OCI-M2 (cell line): ENCODE measurements around the gene BCL2L1.
A peak's percentile ranks its signal among the peaks of the same experiment; 100 is the strongest.
"Not testable (repeated sequence)": the region's sequence is repeated elsewhere in the genome, so short reads cannot be mapped to it uniquely, and the experiment has no call there.

ENCODE experiments used
- DNase-seq: peaks from one replicate; lab custom pipeline; 2025; ENCODE audit not compliant: unreplicated experiment; lab: John Stamatoyannopoulos, UW

BCL2L1 gene

GRCh38 chr20:31677553-31678260 lies 45.0 kb downstream of the BCL2L1 start:
- no peak for DNase-seq

GRCh38 chr20:31676609-31676989 lies 46.1 kb downstream of the BCL2L1 start:
- DNase-seq, result no peak

DNA sequence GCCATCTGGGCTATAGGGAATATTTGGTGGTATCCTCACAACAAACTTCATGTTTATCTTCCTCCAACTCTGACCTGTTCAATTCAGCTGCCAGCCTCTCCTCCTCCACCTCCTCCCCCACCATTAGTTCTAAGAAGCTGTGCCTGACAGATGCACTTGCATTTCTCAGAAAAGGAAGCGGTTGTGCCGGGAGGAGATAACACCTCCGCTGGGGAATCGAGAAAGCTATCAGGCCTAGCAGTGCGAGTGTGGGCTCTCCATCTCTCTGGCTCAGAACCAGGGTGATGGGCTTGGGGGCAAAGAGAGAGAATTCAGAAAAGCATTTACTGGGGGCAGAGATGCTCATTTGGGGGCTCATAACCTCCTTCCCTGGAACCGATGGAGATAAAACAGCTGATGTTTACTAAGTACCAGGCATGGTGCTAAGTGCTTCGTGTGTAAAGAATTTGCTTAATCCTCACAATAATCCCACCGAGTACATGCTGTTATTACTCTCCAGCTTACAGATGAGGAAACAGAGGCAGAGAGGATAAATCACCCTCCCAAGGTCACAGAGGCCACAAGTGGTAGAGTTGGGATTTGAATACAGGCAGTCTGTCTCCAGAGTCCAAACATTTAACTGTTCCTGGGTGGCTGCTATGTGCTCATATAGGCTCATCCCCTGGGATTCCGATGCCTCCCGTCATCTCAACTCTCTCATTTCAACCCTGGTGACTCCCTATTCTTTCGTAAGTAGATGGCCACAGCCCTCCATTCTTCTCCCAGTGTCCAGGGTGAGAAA lies 46.6 kb downstream of the BCL2L1 start:
- peak; percentile 91 for DNase-seq

- peak; percentile 96 for DNase-seq
Measured at GRCh38 chr20:31674895-31675827, 47.5 kb downstream of the BCL2L1 start.

DNA sequence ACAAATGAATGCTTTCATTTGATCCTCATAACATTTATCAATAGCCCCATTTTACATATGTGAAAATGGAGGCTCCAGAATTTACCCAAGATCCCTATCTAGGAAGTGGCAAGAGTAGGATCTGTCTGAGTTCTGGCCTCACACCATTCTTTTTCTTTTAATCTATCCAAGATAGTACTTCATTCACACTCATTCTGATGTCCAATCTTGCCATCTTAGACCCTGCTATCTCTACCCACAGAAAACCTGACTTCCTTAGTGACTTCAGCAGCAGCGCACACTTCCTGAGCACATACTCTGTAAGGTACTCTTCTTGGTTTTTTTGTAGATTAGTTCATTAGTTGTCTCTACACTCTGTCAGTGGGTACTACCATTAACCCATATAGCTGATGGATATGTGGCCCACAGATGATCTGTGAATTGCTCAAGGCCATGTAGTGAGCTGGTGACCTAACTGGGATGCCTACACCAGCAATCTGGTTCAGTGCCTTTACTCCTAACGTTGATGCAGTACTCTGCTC lies 48.7 kb downstream of the BCL2L1 start:
- no peak for DNase-seq

- no peak for DNase-seq
Measured at GRCh38 chr20:31673435-31673834, 49.2 kb downstream of the BCL2L1 start.

- no peak for DNase-seq
Measured at GRCh38 chr20:31671324-31671723, 51.3 kb downstream of the BCL2L1 start.

- no peak for DNase-seq
Measured at GRCh38 chr20:31670371-31671228, 52.1 kb downstream of the BCL2L1 start.

DNA sequence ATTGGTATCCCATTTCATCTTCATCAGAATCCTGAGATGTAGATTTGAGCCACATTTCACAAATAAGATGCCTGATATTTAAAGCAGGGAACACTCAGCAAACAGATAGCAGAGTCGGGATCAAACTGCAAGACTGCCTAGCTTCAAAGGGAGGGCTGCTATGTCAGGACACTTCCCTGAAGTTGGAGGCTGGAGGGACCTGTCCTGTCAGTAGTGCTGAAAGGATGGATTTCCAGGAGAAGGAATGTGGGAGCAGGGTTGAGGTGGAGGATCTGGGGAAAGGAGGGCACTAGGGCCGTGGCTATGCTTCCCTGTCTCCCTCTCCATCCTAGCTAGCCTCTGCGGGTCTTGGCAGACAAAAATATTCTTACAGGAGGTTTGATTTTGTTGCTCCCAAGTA lies 52.8 kb downstream of the BCL2L1 start:
- no peak for DNase-seq

GRCh38 chr20:31668944-31669343 lies 53.7 kb downstream of the BCL2L1 start:
- not testable (repeated sequence) for DNase-seq

DNA sequence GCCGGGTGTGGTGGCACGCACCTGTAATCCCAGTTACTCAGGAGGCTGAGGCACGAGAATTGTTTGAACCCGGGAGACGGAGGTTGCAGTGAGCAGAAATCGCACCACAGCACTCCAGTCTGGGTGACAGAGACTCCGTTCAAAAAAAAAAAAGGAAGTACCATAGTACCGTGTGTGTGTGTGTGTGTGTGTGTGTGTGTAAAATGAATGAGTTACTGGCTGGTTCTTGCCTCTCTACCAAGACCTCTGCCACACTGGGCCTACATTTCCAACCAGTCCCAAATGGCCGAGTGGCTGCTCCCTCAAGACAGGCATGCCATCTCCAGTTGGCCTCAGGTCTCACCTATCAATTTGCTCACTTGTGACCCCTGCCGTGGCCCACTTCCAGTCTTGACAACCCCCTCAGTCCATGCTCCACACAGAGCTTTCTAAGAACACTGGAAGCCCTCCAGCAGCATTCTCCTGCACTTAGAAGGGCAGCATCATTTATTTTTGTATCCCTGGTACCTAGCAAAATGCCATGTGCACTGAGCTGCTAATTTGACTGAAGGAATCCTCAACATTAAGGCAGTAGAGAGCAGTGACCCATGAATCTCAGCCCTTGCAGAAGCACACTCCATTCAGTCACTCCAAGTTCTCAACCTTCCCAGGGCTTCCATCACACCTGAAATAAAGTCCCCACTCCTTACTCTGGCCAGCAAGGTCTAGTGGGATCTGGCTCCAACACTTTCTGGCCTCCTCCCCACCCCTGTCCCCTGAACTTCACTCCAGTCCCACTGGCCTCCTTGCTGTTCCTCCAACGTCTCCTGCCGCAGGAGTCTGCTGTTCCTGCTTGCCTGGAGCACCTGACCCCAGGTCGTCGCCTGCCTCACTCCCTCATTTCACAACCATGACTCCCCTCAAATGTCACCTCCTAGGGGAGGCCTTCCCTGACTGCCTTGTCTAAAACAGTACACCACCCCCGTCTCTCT lies 55.1 kb downstream of the BCL2L1 start:
- DNase-seq, result no peak

DNA sequence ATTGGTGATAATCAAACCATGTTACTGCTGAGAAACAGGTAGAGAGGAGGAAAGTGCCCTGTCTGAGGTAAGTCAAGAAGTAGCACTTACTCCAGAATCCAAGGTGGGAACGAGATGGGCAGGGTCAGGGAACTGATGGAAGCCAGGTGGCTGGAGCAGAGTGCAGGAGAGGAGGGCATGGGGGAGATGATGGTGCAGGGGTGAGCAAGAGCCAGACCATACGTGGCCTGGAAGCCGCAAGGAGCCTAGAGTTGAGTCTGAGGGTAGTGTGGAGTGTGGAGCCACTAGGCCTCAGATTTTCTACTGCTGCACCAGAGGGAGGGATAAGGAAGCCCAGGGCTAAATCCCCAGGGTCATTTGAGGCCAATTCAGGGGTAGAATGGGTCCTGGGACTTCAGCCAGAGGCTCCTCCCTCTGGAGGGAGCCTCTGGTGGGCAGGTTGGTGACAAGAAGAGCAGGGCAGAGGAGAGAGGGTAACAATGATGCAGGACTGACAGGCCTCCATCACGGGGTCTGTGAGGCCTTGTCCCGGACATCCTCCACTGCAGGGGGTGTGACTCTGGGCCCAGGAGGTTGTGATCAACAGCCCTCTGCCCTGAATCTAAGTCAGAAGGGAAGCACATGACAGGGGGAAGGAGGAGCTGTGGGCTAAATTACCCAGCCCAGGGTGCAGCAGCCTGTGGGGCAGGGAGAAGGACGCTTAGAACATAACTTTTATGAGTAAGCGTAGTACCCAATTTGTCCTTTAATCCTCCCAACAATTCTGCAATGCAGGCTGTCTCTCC lies 56.2 kb downstream of the BCL2L1 start:
- DNase-seq, result no peak

GRCh38 chr20:31665753-31666152 lies 56.9 kb downstream of the BCL2L1 start:
- no peak for DNase-seq

GRCh38 chr20:31664696-31665354 lies 57.8 kb downstream of the BCL2L1 start:
- no peak for DNase-seq

- no peak for DNase-seq
Measured at GRCh38 chr20:31663838-31664695, 58.6 kb downstream of the BCL2L1 start.

DNA sequence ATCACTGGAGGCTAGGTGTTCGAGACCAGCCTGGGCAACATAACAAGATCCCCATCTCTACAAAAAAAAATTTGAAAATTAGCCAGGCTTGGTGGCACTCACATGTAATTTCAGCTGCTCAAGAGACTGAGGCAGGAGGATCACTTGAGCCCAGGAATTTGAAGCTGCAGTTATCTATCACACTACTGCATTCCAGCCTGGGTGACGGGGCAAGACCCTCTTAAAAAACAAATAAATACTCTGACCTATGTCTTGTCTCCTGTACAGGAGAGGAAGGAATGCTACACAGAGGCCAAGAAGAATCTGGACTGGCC lies 59.2 kb downstream of the BCL2L1 start:
- DNase-seq, result no peak

DNA sequence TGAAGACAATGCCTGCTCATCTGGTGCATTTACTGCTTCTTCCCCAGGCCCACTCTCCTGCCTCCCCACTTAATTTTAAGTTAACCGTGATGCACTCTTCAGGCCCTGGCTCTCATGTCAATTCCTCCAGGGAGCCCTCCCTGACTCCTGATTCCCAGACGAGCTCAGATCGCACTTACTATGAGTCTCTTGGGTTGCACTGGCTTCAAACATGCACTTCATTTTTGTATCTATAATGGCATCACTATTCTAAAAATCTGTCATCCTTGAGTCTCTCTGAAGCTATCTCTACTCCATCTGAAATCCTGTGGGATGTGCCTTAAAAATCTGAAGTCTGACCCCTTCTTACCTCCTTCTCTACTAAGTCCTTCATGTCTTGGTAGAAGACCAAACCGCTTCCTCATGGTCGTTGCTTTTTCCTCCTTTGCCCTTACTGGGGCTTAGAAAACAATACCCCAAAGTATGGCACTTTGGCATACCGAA lies 60.3 kb downstream of the BCL2L1 start:
- DNase-seq, result no peak
